ENCODE results near the gene TFPI.

The TFPI gene

DNA sequence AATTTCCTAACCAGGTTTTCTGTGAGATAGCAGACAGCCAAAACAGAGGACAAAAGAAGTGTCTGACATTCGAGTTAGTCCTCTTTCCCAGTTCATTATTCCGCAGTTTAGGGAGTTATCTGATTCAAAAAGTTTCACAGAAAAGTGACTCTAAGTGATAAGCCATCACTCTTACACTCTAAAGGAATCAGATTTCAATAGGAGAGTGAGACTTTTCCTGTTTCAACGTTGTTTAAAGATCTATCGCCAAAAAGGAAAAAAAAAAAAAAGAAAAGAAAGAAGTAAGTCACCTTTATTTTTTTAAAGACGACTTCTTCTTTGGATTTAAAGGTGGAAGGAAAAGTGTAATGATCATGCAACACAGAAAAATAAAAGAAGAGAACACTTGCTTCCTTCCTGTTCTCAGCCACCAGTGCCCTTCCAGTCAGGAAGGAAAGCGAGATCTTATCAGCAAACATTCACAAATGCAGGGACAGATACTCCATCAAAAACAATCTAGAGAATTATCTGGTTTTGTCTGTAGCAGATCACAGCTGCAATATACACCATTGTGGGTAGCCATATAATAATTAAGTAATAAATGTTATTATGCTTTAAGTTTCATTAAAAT is 49.8 kb downstream of the TFPI start:
- no peak for DNase-seq (ENCODE audit: low read depth)

DNA sequence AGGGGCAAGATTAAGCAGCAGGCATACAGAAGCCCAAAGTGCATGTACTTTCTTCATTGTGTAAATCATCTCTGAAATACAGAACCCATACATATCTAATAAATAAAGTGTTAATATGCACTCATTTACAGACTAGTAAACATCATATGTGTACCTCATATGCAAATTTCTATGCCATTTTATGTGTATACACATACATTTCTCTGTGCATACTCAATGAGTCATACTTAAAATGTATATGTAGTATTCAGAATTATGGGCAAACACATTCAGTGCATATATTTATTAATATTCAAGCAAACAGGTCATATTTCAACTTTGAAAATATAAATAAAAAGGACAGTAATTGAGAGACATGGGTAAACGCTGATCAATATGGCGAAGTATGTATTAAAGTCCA is 50.5 kb downstream of the TFPI start:
- no peak for DNase-seq (ENCODE audit: low read depth)

DNA sequence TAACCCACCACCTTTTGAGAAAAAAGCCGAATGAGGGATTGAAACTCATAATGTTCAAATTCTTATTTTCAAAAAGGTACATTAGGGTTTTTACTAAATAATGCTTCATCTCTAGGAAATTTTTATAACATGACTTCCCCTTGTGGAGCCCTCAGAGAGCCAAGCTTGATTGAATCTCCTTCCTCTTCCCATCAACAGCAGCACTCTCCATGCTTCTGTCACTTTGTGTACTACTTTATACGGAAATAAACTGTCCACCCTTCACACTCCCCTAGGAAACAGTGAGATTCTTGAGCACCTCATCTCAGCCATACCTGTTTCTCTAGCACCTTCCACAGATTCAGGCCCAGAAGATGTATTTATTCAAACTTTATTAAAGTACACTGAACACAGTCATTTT is 51.8 kb downstream of the TFPI start:
- no peak for DNase-seq (ENCODE audit: low read depth)

DNA sequence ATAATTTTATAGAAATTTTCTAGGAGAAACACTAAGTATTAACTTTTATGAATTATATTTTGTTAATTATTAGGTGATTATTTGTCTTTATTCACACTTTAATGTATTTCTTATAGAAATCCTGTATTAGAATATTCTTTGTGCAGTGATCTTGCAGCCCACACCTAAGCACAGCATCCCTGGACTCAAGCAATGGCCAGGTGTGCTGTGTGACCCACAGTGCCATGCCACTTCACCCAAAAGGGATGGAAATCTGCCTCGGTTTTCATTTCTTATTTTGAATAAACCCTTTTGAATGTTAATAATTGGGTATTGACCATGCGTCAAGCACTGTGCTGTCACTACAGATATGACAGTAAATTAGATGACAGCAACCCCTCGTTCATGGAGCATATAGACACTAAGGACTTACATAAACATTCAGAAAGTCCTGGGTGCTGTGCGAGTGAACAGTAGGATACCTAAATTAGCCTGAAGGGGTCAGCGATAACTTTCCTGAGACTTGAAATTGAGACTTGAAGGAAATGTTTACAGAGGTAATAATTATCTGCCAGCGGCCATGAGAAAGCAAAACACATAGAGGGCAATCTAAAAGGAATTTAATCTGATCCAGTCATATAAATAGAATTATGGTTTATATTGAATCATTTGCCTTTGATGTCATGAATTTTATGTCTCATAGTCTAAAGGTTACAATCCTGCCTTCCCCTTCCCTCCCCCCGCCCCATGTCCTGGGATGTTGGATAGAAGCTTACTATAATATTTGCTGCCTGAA is 53.5 kb downstream of the TFPI start:
- no peak for DNase-seq (ENCODE audit: low read depth)

DNA sequence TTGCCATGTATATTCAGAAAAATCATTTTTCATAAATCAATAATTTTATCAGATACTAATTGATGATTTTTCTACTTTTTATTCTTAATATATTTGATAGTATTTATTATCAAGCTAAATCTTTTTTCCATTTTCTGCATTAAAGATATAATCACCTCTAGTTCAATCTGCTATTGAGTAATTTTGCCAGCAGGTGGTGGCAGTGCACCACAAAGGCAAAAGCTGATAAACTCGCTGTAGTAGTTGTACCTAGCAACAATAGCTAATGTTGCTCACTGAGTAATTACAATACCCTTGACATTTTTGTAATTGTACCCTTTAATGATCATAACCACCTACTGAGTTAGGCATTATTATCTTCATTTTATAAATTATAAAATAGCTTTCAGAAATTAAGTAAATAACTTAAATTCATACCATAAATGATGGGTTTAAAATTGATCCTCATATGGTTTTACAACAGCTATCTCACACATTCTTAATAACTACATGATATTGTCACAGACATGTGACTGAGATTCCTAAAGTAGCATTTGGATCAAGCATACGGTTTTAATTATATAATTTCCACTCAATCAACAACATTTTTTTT is 54.2 kb downstream of the TFPI start:
- DNase-seq (ENCODE audit: low read depth): peak; percentile 29

DNA sequence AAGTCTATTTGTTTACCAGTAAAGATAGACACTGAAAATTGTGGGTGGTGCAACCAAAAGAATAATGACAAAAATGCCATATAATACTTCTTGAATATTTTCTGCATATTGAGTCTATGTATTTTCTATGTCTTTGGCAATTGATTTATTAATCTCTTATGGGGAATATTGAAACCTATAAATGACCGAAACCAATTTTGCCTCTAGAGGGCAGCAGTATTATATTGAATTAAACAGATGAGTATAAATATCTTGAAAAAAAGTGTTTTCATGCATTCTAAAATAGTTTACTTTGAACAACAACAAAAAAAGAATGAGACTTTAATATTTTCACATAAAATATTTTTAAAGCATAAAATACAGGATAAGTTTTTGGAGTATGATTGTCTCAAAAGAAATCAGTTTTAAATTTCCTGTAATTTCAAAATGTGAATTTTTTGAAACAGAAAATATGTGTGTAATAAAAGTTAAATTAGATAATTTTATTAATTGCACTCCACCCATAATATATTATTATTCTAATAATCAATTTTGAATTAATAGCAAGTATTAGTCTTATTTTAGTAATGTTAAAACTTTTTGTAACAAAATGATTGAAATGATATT is 56.3 kb downstream of the TFPI start:
- no peak for DNase-seq (ENCODE audit: low read depth)

DNA sequence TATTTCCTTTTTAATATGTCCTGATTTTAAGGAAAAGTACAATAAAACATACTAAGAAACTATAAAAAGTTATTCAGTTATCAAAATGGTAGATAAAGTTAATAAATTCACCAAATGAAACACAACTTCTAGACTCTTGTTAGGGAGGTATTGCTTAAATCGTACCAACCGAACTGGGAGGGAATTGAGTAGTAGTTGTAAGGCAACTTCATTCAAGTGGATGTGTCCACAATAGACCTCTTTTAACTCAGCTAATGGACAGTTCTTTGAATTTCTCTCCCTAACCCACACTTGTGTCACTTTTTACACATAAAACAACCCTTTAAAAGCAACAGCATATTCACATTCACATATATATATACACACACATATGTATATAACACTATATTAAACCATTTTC is 57.1 kb downstream of the TFPI start:
- DNase-seq (ENCODE audit: low read depth): no peak

DNA sequence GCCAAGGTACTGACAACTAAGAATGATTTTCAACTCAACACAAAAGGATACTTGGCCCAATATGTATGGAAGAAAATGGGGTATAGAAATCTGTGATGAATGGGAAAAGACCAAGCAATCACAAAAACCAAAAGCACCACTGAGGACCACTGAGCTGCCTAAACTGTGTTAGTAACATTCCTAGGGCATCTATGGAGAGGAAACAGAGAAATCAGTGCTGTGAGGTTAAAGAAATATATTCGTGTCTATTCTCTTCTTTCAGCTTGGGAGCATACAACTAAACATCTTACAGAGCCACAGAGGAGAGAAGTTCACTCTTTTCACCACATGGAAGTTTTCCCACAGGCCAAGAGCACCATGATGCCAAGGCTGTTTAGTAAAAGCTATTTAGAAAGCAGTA is 58.9 kb downstream of the TFPI start:
- no peak for DNase-seq (ENCODE audit: low read depth)

DNA sequence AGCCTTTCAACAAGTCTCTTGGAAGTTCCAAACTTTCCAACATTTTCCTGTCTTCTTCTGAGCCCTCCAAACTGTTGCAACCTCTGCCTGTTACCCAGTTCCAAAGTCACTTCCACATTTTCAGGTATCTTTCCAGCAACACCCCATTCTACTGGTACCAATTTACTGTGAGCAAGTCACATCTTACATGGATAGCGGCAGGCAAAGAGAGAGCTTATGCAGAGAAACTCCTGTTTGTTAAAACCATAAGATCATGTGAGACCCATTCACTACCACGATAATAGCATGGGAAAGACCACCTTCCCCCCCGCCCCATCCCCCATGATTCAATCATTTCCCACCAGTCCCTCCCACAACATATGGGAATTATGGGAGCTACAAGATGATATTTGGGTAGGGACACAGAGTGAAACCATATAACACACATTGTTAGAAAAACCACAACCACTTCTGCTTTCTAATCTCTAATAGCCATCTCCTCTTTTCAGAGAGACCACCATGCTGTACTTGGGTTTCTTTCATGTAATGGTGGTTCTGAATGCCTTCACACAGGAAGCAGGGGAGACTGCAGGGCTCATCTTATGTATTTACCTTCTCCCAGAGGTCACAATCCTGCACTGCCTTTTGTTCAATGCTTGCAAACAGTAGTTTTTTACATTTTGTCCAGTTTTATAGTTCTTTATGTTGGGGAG is 60.2 kb downstream of the TFPI start:
- DNase-seq (ENCODE audit: low read depth): no peak

DNA sequence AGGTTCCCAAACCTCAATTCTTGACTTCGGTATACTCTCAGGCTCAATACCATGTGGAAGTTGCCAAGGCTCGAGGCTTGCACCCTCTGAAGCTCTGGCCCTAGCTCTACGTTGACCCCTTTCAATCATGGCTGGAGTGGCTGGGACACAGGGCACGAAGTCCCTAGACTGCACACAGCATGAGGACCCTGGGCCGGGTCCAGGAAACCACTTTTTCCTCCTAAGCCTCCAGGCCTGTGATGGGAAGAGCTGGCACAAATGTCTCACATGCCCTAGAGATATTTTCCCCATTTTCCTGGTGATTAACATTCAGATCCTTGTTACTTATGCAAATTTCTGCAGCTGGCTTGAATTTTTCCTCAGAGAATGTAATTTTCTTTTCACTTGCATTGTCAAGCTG is 61.1 kb downstream of the TFPI start:
- no peak for DNase-seq (ENCODE audit: low read depth)

DNA sequence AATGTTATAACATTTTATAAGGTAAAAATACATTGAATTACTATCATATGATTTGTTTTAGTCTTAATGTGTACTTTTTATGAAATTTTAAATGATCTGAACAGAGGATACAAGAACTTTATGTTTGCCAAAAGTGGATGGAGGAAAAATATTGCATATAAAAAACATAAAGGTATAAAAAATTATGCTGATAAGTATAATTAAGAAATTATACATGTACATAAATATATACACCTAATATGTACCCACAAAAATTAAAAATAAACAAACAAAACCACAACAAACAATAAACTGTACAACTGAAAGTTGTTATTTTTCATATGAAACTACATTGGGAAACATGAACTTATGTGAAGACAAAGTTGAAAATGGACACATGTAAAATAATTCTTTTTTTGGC is 68.0 kb downstream of the TFPI start:
- no peak for DNase-seq (ENCODE audit: low read depth)

DNA sequence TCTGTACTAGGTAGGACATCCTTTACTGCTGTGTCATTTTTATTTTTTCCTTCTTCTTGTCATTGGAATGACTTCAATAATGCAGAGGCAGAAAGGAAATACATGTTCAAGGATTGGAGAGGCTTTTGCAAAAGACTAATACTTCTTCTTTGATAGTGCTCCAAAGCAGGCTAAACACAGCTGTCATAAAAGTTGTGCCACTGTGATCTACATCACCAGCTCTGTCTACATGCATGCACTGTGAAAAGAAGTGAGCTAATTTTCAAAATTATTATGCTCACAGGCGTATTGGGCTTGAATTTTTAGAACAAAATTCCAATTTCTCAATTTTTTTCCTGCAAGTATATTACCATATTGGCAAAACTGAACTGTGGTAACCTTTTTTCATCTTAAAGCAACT is 68.7 kb downstream of the TFPI start:
- DNase-seq (ENCODE audit: low read depth): no peak

DNA sequence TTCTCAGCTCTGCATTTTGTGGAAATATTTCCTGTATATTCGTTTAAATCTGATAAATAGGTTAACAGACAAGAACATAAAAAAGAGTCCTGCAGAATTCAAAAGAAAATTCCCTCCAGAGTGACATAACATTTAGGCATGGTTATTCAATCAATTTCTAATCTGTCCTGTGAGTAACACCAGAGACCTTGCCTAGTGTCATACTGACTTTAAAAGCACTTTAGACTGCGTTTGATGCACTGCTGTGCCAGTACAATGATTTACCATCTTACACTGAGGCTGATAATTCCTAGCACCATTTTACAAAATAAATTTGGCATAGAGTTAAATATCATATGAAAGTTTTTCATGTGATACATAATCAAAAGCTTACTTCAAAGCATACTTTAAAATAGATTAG is 70.7 kb downstream of the TFPI start:
- DNase-seq (ENCODE audit: low read depth): no peak

DNA sequence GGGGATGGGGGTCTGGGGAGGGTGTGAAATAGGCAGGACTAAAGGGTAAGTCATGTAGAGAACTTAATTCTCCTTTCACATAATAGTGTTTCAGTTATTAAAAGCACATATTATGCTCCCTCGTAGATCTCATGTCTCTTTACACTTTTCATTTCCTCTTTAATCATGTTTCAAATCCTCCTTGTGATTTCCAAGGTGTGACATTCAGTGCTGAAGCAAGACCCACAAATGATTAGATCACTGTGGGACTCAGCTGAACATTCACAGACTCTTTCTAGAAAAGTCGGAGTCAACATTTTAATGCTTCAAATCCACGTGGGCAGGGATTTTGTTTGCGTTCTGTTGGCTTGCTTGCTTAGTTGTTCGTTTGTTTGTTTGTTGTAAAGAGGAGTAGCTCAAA is 71.4 kb downstream of the TFPI start:
- no peak for DNase-seq (ENCODE audit: low read depth)

DNA sequence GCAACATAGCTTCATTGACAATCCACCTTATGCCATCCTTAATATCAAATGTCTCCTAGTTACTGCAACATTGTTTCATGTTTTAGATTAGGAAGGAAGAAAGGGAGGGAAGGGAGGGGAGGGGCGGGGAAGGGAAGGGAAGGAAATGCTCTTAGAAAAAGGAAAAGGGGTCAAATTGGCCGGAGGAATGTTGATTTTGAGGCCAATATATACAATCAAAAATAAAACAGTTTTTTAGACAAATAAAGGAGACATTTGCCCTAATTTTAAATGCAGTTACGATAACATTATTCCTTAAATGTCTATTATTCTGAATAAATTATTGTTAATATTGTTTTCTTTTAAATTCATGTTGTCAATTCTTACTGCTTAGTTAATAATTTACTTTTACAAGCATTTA is 72.7 kb downstream of the TFPI start:
- no peak for DNase-seq (ENCODE audit: low read depth)

DNA sequence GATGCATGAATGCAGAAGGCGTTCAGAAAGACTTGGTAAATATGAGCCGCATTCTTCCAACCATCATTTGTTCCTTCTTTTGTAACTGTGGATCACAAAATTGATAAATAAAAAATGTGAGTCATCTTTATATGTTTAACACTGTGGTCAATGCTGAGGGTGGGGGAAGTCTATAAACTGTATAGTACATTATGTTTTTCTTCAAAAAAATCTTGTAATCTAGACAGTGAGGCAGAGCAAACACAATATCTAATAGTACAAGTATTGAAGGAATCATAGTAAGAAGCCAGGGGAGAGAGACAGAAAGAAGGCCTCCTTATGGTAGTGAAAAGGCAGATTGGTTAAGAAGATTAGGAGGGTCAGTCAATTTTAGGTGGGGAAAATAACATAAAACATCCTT is 75.5 kb downstream of the TFPI start:
- no peak for DNase-seq (ENCODE audit: low read depth)

DNA sequence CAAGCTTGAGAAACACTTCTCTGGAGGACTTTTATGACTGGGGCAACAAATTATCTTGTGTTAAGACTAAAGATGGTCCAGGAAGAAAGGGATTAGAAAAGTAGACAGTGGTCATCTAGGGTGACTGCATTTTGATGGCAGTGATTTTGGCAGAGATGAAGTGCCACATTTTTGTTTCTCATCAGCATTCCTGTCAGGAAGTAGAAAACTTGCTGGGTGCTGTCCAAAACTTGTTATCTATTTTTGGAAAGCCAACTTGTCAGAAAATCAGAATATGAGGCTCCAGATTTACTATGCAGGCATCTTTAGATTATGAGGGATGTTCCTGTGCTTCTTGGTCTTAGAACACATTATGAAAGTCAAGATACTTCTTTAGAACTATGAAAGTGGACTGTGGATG is 77.2 kb downstream of the TFPI start:
- DNase-seq (ENCODE audit: low read depth): no peak

DNA sequence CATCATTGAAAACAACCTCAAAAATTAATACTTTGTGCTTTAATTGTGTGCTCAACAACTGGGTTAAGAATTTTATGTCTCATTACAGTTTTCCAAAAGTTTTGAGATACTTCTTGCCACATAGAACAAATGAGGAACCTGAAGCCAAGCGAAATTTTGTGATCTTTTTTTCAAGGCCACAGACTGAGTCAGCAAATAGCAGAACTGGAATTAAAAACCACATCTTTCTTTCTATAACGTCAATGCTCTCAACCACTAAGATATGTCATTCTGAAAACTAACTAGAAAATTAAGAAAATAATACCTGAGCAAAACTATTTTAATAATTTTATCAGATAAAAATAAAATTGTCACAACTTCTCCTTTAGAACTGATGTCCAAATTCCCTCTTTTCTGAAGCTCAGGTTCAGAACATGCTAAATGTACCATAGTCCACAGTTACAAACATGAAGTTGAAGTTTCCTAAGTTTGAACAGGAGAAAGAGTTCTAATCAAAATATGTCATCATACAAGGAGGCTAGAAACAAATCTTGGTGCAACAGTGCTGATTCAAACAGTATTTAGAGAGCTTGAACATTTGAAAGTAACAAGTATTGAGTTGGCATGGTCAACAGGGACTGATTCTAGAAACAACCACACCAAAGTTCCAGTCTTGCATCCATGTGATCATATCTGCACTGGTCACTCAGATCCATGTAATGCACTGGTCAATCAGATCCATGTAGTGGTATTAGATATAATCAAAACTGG is 78.6 kb downstream of the TFPI start:
- DNase-seq (ENCODE audit: low read depth): no peak

DNA sequence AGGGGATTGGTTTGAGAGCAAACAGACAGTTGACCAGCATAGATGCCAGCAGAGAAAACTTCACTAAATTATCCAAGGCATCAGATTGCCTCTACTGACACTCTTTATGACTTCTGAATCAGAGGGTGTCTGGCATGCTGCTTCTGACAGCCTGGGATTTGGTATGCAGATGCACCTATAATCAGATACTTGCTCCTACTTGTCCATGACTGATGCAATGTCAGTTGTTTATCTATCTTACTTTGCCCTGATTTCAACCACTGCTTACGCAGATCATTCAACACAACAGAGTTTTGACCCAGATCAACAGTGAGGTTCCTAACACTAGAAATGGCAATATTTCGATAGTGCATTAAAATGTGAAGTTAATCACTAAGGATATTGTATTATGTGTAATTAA is 83.5 kb downstream of the TFPI start:
- DNase-seq (ENCODE audit: low read depth): no peak

DNA sequence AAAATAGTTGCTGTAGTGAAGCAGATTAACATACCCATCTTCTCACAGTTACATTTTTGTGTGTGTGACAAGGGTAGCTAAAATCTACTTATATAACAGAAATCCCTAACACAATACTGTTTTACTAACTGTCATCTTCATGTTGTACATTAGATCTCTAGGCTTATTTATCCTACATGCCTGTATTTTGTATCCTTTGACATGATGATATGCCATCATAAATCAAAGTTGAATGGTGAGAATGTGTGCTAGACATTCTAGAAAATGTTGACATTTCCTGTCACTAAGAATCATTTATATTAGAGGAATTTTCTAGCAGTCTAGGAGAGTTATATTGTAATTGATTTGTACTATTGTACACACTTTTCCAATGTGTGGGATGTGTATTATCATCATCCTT is 84.7 kb downstream of the TFPI start:
- no peak for DNase-seq (ENCODE audit: low read depth)

DNA sequence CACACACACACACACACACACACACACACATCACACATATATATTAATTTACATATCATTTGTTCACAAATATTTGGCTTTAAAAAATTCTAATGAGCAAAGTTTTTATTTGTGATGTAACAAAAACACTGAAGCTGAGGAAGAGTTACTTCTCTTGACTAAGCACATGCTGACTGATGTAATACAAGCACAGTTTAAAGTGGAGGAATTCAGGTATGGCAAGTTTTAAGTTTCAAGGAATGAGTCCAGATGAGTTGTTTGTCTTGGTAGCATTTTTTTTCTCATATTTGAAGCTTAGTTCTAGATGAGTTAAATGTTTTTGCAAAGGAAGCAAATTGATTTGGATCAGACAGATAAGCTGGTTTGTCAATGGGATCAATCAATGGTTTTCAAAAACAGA is 86.0 kb downstream of the TFPI start:
- no peak for DNase-seq (ENCODE audit: low read depth)

Data from GM04504 (cell line).